ENCODE data around the gene OR10J1.
"Not testable (repeated sequence)": the region's sequence is repeated elsewhere in the genome, so short reads cannot be mapped to it uniquely, and the experiment has no call there.

OR10J1 gene

GRCh38 chr1:159439422-159439821, at the start of gene OR10J1:
Gene OR10J1 (plus strand): TSS chr1:159439722. CDS start chr1:159439792, 70 bp downstream.
- no peak for DNase-seq

- no peak for DNase-seq
Measured at GRCh38 chr1:159406821-159407220, 32.7 kb upstream of the OR10J1 start.

DNA sequence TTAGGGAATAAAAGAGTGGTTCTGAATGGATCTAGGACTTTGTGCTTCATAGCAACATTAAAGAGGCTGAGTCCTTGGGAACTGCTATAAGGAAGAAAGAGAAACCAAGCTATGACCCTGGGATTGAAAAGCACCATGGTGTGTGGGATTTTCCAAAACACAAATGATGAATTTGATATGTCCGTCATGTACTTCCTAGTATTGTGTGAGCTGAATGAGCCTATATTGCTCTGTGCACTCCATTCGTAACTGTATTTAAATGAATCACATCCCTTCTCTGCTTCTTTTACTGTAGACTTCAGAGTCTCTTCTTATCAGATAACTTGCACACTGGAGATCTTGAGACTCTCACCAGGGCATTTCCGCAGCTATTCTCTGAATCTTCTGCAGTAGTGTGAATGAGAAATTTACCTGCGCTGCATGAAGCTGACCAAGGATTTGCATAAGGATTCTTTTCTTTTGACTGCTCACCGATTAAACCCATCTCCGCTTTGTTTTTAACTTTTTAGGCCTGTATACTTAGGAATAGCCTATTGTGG, 30.6 kb upstream of the OR10J1 start:
- DNase-seq, result no peak

DNA sequence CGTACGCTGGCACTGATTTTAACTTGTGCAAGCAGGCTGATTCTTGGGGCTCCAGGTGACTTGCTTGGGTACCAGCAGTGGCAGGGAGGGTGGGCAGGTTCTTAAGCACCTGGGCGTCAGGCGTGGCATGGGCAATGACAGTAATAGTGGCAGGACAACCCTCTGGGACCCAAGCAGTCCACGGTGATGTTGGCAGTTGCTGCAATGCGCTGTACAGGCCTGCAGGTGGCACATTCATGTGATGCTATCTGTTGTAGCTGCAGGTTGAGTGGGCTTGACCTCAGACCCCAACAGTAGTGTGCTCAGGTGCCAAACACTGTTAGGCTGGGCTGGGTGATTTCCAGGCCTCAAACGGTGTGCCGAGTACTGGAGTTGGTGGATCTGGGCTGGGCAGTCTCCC, 17.7 kb upstream of the OR10J1 start:
- no peak for DNase-seq

- DNase-seq, result no peak
Measured at GRCh38 chr1:159428536-159428935, 11.0 kb upstream of the OR10J1 start.

- DNase-seq, result no peak
Measured at GRCh38 chr1:159429074-159429861, 10.3 kb upstream of the OR10J1 start.

GRCh38 chr1:159430985-159431384, 8.5 kb upstream of the OR10J1 start:
- DNase-seq, result no peak

DNA sequence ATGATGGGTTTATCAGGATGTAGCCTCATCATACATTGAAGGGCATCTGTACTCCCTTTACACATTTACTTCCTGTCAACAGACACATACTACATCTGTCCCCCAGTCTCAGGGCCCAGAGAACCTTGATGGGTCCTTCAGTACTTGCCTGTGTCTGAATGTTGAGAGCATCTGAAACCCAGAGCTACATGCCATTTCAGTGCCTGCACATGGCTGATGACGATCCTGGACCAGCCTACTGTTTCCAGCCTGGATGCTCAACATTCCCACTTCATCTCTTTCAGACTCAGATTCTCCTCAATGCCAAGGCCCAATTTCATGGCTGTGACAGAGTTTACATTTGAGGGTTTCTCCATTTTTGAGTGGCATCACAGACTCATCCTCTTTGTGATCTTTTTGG, 7.6 kb upstream of the OR10J1 start, which contains the start of gene OR10J4:
Gene OR10J4, plus strand, starts transcription at position 301 of the 400 bp plus-strand sequence.
- DNase-seq, result no peak

DNA sequence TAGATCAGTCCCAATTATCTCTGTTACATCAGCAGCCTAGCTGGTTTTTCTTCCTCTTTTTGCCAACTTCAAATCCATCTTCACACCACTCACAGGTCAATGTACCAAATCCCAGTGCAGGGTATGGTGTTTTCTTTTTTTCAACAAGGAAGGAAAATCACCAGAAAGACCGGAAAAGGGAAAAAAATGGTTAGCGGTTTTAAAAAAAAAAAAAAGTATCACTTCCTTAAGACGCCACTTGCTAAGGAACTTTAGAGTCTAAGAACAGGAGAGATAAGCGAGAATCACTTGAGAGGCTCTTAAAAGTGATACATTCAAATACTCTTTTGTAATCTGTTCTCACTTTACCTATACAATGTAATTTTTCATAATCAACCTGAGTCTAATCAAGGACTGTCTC, 3.1 kb upstream of the OR10J1 start:
- DNase-seq, result no peak

GRCh38 chr1:159441360-159441759, 1.8 kb downstream of the OR10J1 start:
- DNase-seq, result no peak

DNA sequence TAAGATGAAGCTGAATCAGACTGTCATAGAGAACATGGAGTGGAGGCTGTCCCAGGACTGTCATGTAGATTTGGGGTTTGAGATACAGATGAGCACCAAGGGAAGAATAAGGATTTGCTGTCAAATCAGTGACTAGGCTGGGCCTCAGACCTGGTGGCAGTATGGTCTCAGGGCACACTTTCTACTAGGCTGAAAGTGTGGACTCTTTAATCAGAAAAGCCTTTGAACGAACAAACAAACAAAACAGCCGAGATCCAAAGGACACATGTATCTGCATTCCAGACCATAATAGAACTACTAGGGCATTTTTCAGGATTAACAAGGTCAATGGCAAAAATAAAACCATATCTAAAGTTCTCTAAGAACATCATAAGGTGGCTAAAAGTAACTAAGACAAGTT, 2.9 kb downstream of the OR10J1 start:
- DNase-seq, result no peak

GRCh38 chr1:159443066-159443750, 3.7 kb downstream of the OR10J1 start:
- no peak for DNase-seq

DNA sequence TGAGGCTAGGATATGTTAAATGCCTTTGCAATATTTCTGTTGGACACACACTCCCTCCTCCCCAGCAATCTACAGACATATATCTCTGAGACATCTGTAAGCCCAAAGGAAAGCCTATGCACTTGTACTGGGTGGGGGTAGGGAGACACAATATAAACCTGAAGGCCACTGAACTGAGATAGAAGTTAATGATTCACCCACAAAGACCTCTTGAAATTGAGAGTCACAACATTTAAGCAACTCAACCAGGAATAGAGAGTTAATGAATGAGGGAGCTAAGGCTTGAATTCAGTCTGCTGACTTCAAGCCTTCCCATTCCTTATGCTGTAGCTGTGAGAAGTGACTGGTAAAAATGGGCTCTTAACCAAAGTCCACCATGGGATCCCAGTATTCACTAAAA, 5.0 kb downstream of the OR10J1 start:
- no peak for DNase-seq

GRCh38 chr1:159448181-159448580, 8.7 kb downstream of the OR10J1 start:
- no peak for DNase-seq

DNA sequence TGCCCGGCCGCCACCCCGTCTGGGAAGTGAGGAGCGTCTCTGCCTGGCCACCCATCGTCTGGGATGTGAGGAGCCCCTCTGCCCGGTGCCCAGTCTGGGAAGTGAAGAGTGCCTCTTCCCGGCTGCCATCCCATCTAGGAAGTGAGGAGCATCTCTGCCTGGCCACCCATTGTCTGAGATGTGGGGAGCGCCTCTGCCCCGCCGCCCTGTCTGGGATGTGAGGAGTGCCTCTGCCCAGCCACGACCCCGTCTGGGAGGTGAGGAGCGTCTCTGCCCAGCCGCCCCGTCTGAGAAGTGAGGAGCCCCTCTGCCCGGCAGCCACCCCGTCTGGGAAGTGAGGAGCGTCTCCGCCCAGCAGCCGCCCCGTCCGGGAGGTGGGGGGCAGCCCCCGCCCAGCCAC, 10.1 kb downstream of the OR10J1 start:
- DNase-seq, result not testable (repeated sequence)

- no peak for DNase-seq
Measured at GRCh38 chr1:159459551-159459950, 20.0 kb downstream of the OR10J1 start.

- DNase-seq, result no peak
Measured at GRCh38 chr1:159465191-159465603, 25.7 kb downstream of the OR10J1 start.

DNA sequence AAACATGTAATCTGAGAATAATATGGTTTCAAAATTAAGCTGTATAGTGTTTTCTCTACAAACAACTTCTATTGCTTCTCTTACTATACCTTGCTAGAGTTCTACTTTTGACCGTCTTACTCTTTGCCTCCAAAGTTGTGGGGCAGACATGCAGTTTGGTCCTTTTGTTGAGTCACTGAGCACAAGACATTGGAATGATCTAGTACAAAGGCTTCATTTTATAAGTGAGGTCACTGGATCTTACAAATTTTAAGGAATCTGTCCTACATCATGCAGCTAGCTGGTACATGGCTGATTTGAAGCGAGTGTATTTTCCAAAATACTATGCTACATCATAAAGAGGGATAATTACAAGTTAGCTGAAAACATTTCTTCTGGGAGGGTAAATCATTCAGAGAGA, 28.8 kb downstream of the OR10J1 start:
- DNase-seq, result no peak

DNA sequence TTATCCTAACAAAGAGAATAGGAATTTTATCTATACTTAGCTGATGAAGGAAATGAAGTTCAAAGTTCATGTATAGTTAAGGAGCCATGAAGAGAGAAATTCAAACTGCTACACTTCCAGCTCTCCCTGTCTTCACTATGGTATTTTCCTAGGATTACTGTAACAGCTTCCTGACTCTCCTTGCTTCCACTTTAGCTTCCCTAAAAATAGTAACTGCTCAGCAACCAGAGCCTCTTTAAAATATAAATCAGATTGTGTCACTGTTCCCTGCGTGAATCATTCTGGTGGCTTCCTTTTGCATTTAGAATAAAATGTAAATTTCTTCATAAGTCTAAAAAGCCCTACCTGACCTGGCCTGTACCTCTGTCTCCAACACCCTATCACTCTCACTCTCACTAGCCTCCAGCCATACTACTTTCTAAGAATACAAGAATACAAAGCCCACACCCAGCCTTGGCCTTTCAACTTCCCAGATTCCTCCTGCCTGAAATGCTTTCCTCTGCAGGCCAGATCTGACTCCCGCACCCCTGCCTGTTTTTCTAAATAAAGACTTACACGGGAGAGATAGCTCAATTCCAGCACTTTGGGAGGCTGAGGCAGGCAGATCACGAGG, 30.5 kb downstream of the OR10J1 start:
- no peak for DNase-seq

DNA sequence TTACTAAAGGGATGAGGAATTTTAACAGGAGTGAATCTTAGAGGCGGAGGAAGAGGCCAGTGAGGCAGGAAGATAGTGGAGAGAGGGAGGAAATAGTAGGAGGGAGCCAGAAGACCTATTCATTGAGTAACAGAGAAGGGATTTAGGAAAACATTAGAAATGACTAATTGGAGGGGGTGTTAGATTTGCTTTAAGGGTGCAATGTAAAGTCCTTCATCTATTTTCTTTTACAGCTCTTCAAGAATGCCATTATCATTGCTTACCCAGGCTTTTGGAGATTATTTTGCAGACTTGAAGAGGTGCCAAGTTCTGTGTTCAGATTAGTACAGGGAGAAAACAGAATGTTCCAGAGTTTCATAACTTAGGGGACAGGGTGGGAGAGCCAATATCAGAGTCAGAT, 33.8 kb downstream of the OR10J1 start:
- peak; percentile 13 for DNase-seq

DNA sequence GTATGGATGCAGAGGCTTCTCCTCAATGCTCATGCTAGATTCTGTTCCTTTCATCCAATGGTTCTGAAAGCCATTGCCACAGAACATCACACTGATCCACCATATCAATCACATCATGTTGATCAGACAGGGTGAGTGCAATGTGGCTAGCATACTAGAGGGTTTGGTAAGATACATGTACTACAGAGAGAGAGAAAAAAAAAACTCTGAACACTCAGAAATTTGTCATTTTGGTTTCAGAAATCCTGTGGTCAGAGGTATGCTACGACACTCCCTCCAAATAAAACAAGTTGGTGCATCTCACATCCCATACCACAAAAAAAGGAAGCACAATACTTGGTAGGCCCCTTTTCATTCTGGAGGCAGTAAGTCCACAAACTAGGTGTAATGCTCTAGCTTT, 35.4 kb downstream of the OR10J1 start:
- DNase-seq, result no peak

GRCh38 chr1:159483501-159483900, 44.0 kb downstream of the OR10J1 start:
- DNase-seq, result no peak

All from hematopoietic multipotent progenitor cell treated with erythropoietin and hydrocortisone succinate and interleukin-3 and kit ligand, for 8 days (in vitro differentiated cells).